AG04449 (cell line): ENCODE measurements around the gene PRKAG2.

Experiments used
- CTCF ChIA-PET: fragments of 350-600 bp; formaldehyde crosslinking; extraction: SDS; loops from one replicate; lab custom pipeline; 2021; ENCODE audit warnings: antibody characterized with exemption; lab: Yijun Ruan, JAX
- POLR2A ChIA-PET: fragments of 400-600, 350-600 bp; formaldehyde crosslinking; extraction: SDS; loops from one replicate; lab custom pipeline; 2020; ENCODE audit warnings: antibody characterized with exemption, inconsistent platforms; lab: Yijun Ruan, JAX
- DNase-seq: peaks from one replicate; pipeline ENCODE4 v3.0.0-alpha.2; 2010; ENCODE audit warnings: low read depth, low spot score
- H3K4me3 ChIP-seq: 2 replicates; pipeline ENCODE4 v1.5.1; 2011; ENCODE audit warnings: low read depth, mild to moderate bottlenecking, control low read depth, low read length
- TF ChIP-seq, protein P1 (sequence below): IDR thresholded peaks from one replicate; pipeline ENCODE4 v1.5.1; 2011; ENCODE audit warnings: mild to moderate bottlenecking, moderate library complexity, low read length, control low read depth, inconsistent platforms; ENCODE audit not compliant: insufficient read depth; ENCODE audit errors: missing control alignments

PRKAG2 gene

DNA sequence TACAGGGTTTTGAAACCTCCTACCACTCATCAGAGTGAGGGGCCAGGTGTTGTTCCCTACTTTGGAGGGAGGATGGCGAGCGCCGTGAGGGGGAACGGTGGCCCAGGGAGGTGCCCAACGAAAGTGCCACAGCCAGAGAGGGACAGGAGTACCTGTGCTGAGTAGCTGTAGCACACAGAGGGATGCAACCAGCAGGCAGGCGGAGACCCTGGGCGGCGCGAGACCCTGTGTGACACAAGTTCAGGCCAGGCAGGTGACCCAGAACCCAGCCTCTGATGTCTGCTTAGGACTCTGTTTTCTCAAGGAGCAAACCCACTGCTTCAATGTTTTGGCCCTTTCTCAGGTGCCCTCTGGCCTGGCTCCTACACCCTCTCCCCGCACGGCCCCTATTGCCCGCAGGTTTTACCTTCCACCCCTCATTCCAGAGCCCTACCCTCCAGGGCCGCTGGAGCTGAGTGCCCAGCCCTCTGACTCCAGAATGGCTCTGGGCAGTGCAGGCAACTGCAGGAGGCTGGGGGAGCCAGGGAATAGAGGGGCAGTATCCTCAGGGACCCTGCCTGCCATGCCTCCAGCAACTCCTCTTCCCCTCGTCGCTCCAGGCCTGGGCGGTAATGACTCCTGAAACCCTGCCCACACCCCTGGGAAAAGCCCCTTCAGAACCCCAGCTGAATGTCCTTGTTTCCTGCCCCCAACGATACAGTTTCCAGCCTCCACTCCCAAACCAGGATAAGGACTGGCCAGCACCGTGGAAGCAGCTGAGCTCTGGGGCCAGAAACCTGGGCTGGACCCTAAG, 193.1 kb downstream of the PRKAG2 start:
- POLR2A ChIA-PET, result interaction anchor here (0.7 kb wide), 1 partner anchor 18 kb away, joined by 3 read pairs; no protein-coding TSS in a partner anchor
- H3K4me3 ChIP-seq, result no peak overlapping the region
- CTCF ChIA-PET, result interaction anchor here (0.9 to 4.0 kb wide), 3 partner anchors 19 to 51 kb away, joined by 4 to 18 read pairs (median 4); no protein-coding TSS in a partner anchor
- no peak for DNase-seq
- TF ChIP-seq, protein P1, sequence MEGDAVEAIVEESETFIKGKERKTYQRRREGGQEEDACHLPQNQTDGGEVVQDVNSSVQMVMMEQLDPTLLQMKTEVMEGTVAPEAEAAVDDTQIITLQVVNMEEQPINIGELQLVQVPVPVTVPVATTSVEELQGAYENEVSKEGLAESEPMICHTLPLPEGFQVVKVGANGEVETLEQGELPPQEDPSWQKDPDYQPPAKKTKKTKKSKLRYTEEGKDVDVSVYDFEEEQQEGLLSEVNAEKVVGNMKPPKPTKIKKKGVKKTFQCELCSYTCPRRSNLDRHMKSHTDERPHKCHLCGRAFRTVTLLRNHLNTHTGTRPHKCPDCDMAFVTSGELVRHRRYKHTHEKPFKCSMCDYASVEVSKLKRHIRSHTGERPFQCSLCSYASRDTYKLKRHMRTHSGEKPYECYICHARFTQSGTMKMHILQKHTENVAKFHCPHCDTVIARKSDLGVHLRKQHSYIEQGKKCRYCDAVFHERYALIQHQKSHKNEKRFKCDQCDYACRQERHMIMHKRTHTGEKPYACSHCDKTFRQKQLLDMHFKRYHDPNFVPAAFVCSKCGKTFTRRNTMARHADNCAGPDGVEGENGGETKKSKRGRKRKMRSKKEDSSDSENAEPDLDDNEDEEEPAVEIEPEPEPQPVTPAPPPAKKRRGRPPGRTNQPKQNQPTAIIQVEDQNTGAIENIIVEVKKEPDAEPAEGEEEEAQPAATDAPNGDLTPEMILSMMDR, result no peak

DNA sequence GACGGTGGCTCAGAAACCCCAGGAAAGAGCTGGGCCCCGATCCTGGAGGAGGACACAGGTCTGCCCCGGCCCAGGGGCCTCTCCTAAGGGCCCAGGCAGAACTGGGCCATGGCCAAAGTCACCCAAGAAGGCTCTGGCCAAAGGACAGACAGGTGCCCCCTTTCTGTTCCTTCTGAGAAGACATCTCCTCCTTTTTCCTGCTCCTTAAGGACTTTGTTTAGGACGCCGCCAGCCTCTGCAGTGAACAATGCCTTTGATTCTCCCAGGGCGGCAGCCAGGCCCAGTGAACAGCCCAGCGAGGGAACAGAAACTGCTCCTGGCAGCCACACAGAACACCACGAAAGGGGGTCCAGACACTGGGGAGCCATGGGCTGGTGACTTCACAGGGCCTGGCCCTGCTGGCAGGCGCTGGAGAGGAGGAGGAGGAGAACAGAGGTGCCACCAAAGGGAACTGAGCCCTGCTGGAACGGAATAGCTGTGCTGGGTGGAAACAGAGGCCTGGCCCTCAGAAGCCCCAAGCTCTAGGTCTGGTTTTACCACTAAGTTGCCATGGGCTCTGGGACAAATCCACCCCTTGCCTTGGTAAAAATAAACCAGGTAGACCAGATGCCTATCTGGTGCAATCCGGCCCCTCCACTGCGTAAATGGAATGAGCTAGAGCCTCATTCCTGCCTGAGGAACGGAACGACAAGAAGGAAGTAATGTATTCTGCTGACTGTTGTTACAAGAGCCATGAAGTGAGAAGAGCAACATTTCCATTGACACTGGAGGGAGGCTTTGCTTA, 193.9 kb downstream of the PRKAG2 start:
- TF ChIP-seq, protein P1, result no peak
- no peak for DNase-seq
- no peak overlapping the region for H3K4me3 ChIP-seq
- ChIA-PET POLR2A (no interaction called here), CTCF (interaction anchor here (0.9 to 4.0 kb wide), 5 partner anchors 17 to 52 kb away, joined by 3 to 18 read pairs (median 4); no protein-coding TSS in a partner anchor)

DNA sequence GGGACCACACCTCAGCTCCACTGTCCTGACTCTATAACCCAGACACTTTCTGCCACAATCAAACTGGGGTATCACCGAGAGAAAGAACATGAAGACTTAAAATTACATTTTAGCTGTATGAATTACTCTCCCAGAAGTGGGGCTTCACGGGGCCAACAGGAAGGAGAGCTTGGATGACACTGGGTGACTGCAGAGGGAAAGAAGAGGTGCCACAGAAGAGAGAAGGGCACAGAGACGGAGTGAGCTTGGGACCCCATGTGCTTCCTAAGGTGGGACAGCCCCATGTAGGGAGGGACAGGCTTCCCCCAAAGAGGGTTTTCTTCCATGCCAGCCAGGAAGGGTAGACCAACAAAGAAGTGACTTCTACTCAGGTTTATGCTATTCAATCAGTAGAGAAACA, 195.2 kb downstream of the PRKAG2 start:
- H3K4me3 ChIP-seq, result no peak overlapping the region
- no peak for DNase-seq
- ChIA-PET POLR2A (no interaction called here), CTCF (interaction anchor here (0.7 to 2.3 kb wide), 5 partner anchors 10 to 77 kb away, joined by 3 to 8 read pairs (median 3); no protein-coding TSS in a partner anchor)
- TF ChIP-seq, protein P1, result no peak

DNA sequence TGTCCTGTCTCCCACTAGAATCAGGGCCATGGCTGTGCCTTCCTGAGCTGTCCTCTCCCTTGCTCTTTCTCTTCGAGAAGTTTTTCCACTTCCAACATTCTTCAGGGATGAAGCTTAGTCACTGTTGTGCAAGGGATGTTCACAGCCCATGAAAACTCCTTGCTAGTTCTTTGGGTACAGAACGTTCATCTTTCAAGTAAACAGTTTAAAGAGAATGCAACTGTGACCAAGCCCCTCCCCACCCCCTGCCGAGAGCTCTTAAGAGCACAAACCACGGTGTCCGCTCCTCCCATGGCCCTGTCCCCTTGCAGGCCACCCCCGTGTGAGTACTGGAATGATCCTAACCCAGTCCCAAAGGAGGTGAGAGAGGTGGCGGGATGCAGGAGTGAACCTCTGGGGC, 196.1 kb downstream of the PRKAG2 start:
- POLR2A ChIA-PET, result interaction anchor here (0.6 kb wide), 1 partner anchor 457 kb away, joined by 5 read pairs; no protein-coding TSS in a partner anchor
- TF ChIP-seq, protein P1, result no peak
- H3K4me3 ChIP-seq, result no peak overlapping the region
- DNase-seq, result no peak
- CTCF ChIA-PET, result interaction anchor here (1.0 to 2.3 kb wide), 4 partner anchors 9 to 78 kb away, joined by 3 to 8 read pairs (median 4); no protein-coding TSS in a partner anchor

DNA sequence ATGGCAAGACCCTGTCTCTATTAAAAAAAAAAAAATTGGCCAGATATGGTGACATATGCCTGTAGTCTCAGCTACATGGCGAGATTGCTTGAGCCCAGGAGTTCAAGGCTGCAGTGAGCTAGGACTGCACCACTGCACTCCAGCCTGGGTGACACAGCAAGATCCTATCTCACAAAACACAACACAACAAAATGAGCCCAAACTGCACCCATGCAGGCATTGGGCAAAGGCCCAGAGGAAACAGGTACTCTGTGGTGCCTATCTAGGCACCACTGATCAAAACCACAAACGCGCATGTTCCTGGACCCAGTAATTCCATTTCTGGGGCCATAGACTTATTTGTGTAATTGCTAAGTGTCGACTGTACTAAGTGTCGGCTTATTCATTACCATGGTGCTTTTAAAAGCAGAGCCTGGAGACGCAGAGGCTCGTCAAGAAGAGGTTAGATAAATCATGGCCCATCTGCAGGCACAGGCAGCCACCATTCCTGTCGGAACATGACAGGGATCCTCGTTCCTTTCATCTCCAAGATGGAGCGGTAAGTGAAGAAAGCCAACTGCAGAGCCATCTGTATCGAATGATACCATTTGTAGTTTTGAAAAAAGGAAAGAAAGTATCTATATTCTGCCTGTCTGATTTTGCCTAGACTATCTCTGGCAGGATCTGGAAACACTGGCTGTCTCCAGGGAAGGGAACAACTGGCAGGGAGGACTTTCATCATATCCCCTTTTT, 196.9 kb downstream of the PRKAG2 start:
- no peak for DNase-seq
- TF ChIP-seq, protein P1, result no peak
- ChIA-PET POLR2A (interaction anchor here (0.6 kb wide), 1 partner anchor 456 kb away, joined by 5 read pairs; no protein-coding TSS in a partner anchor), CTCF (interaction anchor here (1.0 to 2.3 kb wide), 4 partner anchors 10 to 78 kb away, joined by 3 to 8 read pairs (median 4); no protein-coding TSS in a partner anchor)
- no peak overlapping the region for H3K4me3 ChIP-seq
